CD14-positive monocyte (primary cell): Measurements from ENCODE around the gene MED27. TPM values are rescaled to one million over a fixed set of nuclear protein-coding genes. Genes with fewer than 3 reads are reported as not detected.

Experiments used
- DNase-seq, 3 donors: peaks; one replicate each; pipeline ENCODE4 v3.0.0-alpha.2; 2011 to 2022
- H2AFZ ChIP-seq: 2 replicates; pipeline ENCODE4 v1.6.0; 2012; ENCODE audit warnings: mild to moderate bottlenecking, low read depth, low read length, inconsistent platforms; ENCODE audit not compliant: insufficient read depth, poor library complexity, severe bottlenecking
- H3K27ac ChIP-seq, 2 donors: 1 replicate in 1 of 2; 2 replicates in 1 of 2; pipeline ENCODE4 v1.5.1; 2012 to 2013; ENCODE audit warnings: low read length in 2 of 2, control low read depth in 1 of 2, inconsistent platforms in 1 of 2, low read depth in 1 of 2, mild to moderate bottlenecking in 1 of 2
- H3K27me3 ChIP-seq, 2 donors: one replicate each; pipeline versions ENCODE4 v1.6.0 to v1.6.1; 2011 to 2013; ENCODE audit warnings: low read length in 2 of 2; ENCODE audit not compliant: control insufficient read depth in 2 of 2, insufficient read depth in 2 of 2
- H3K36me3 ChIP-seq, 2 donors: replicated peaks in 1 of 2; 1 replicate in 1 of 2; 2 replicates in 1 of 2; pipeline versions ENCODE4 v1.5.1 to v1.6.1; 2012 to 2013; ENCODE audit warnings: low read length in 2 of 2, control low read depth in 1 of 2, inconsistent platforms in 1 of 2, mild to moderate bottlenecking in 1 of 2; ENCODE audit not compliant: insufficient read depth in 2 of 2, control insufficient read depth in 1 of 2
- H3K4me1 ChIP-seq, 2 donors: 1 replicate in 1 of 2; 2 replicates in 1 of 2; pipeline versions ENCODE4 v1.5.1 to v1.6.1; 2012 to 2013; ENCODE audit warnings: low read length in 2 of 2, control low read depth in 1 of 2, inconsistent platforms in 1 of 2, mild to moderate bottlenecking in 1 of 2, moderate library complexity in 1 of 2; ENCODE audit not compliant: insufficient read depth in 2 of 2, control insufficient read depth in 1 of 2
- H3K4me2 ChIP-seq: replicated peaks from 2 replicates; pipeline ENCODE3; 2012; ENCODE audit warnings: low read length, moderate library complexity, mild to moderate bottlenecking; ENCODE audit not compliant: poor library complexity, severe bottlenecking; ENCODE audit errors: extremely low read depth
- H3K4me3 ChIP-seq, 3 experiments: fragments of 200-600 bp in 1 of 3; sonication (generic) in 1 of 3; replicated peaks in 1 of 3; 1 replicate in 2 of 3; 2 replicates in 1 of 3; pipeline ENCODE4 v1.5.1; 2011 to 2013; ENCODE audit warnings: low read length in 3 of 3, mild to moderate bottlenecking in 3 of 3, control low read depth in 2 of 3, low read depth in 2 of 3, inconsistent platforms in 1 of 3, moderate library complexity in 1 of 3
- H3K79me2 ChIP-seq: 2 replicates; pipeline ENCODE4 v1.6.0; 2012; ENCODE audit warnings: mild to moderate bottlenecking, control low read depth, inconsistent platforms, low read length, moderate library complexity; ENCODE audit not compliant: insufficient read depth
- H3K9ac ChIP-seq: 2 replicates; pipeline ENCODE4 v1.6.0; 2017; ENCODE audit warnings: low read length, mild to moderate bottlenecking; ENCODE audit not compliant: insufficient read depth, poor library complexity, severe bottlenecking
- H3K9me3 ChIP-seq, 2 donors: replicated peaks in 1 of 2; 1 replicate in 1 of 2; 2 replicates in 1 of 2; pipeline versions ENCODE4 v1.5.1 to v1.6.1; 2012 to 2013; ENCODE audit warnings: low read length in 2 of 2, control low read depth in 1 of 2; ENCODE audit not compliant: control insufficient read depth in 1 of 2, insufficient read depth in 1 of 2
- H4K20me1 ChIP-seq: 2 replicates; pipeline ENCODE4 v1.6.0; 2012; ENCODE audit warnings: mild to moderate bottlenecking, low read length, control low read depth, moderate library complexity; ENCODE audit not compliant: insufficient read depth
- H3K27ac Mint-ChIP-seq, 7 donors: one replicate each; pipeline ENCODE4 v1.8.0; 2020; ENCODE audit warnings: mild to moderate bottlenecking in 7 of 7, mixed read lengths in 7 of 7, moderate library complexity in 6 of 7, inconsistent platforms in 2 of 7
- H3K27me3 Mint-ChIP-seq, 3 donors: one replicate each; pipeline ENCODE4 v1.8.0; 2021 to 2022; ENCODE audit warnings: low read depth in 3 of 3, mild to moderate bottlenecking in 3 of 3, mixed read lengths in 3 of 3, moderate library complexity in 3 of 3, inconsistent platforms in 1 of 3
- H3K36me3 Mint-ChIP-seq, 2 donors: one replicate each; pipeline ENCODE4 v1.8.0; 2020; ENCODE audit warnings: mixed read lengths in 2 of 2, inconsistent platforms in 1 of 2, mild to moderate bottlenecking in 1 of 2
- H3K4me1 Mint-ChIP-seq: one replicate; pipeline ENCODE4 v1.8.0; 2020; ENCODE audit warnings: mild to moderate bottlenecking, mixed read lengths
- H3K4me3 Mint-ChIP-seq, 2 donors: one replicate each; pipeline ENCODE4 v1.8.0; 2020; ENCODE audit warnings: mild to moderate bottlenecking in 2 of 2, mixed read lengths in 2 of 2, moderate library complexity in 1 of 2
- H3K9me3 Mint-ChIP-seq, 7 donors: one replicate each; pipeline ENCODE4 v1.8.0; 2020 to 2022; ENCODE audit warnings: mixed read lengths in 7 of 7, mild to moderate bottlenecking in 6 of 7, moderate library complexity in 6 of 7, inconsistent platforms in 2 of 7
- WGBS: methylation state at CpG from one replicate; pipeline ENCODE4 v1.1.5; 2013; ENCODE audit warnings: missing lambda C conversion rate; ENCODE audit not compliant: insufficient coverage; 5-methylcytosine and 5-hydroxymethylcytosine counted together
- intact Hi-C, 2 donors: fragments of 100-400 bp; cut with micrococcal nuclease; formaldehyde crosslinking; loops; one replicate each; pipeline versions ENCODE4 v1.15.0 to v1.15.1; 2023
- polyA plus RNA-seq, 3 donors: library from polyadenylated mRNA; depleted of rRNA in 1 of 3; unstranded in 2 of 3; stranded (reverse) in 1 of 3; fragments of 300-500 nt in 2 of 3; fragments of >200 nt in 1 of 3; fragmentation: Illumina TruSeq in 2 of 3; gene quantifications; 1 replicate in 2 of 3; 2 replicates in 1 of 3; pipeline ENCODE4 v1.2.3, GENCODE V29; 2012 to 2021
- TF ChIP-seq, protein P1 (sequence below): fragments of 200-600 bp; IDR thresholded peaks from one replicate; pipeline ENCODE4 v1.8.0; 2022; ENCODE audit warnings: antibody characterized with exemption, mild to moderate bottlenecking

Gene MED27
- polyA plus RNA-seq, 3 donors, result 14.0 to 26.9 (median 25.8) TPM

DNA sequence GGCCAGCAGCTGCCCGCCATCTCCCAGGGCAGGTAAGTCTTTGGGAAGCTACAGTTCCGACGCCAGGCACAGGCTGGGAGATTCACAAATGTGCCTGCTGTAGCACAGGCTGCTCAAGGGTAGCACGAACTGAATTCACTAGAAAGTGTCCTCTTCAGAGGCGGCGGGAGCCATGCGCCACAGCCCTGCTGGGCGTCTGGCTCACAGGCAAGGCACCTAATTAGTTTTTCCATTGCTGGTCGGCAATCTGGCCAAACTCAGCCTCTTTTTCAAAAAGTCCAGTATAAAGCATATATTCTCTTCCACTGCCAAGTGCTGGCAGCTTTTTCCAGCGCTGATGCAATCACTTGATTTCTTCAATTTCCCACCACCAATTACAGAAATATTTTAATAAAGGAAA is 210.9 kb downstream of the MED27 start:
- H3K27ac Mint-ChIP-seq, result no peak overlapping the region
- no peaks in the 10 kb centered on the region for H3K79me2 ChIP-seq
- no peak for DNase-seq
- H3K4me1 Mint-ChIP-seq, result no peaks in the 10 kb centered on the region
- no peaks in the 10 kb centered on the region for H3K36me3 ChIP-seq
- no peak overlapping the region for H3K4me2 ChIP-seq
- TF ChIP-seq, protein P1, sequence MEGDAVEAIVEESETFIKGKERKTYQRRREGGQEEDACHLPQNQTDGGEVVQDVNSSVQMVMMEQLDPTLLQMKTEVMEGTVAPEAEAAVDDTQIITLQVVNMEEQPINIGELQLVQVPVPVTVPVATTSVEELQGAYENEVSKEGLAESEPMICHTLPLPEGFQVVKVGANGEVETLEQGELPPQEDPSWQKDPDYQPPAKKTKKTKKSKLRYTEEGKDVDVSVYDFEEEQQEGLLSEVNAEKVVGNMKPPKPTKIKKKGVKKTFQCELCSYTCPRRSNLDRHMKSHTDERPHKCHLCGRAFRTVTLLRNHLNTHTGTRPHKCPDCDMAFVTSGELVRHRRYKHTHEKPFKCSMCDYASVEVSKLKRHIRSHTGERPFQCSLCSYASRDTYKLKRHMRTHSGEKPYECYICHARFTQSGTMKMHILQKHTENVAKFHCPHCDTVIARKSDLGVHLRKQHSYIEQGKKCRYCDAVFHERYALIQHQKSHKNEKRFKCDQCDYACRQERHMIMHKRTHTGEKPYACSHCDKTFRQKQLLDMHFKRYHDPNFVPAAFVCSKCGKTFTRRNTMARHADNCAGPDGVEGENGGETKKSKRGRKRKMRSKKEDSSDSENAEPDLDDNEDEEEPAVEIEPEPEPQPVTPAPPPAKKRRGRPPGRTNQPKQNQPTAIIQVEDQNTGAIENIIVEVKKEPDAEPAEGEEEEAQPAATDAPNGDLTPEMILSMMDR, result no peak
- no peaks in the 10 kb centered on the region for H3K9me3 ChIP-seq
- no peak overlapping the region for H3K4me3 ChIP-seq
- H3K27me3 ChIP-seq, result no peaks in the 10 kb centered on the region
- 93% methylated on average over 9 of the region's 10 CpGs for WGBS
- intact Hi-C loops, result no loop called here
- no peak overlapping the region for H3K9ac ChIP-seq
- no peak overlapping the region for H2AFZ ChIP-seq
- peaks cover 0 to 1% (median 0%) of the 10 kb centered on the region in 3 donors for H3K27me3 Mint-ChIP-seq
- no peaks in the 10 kb centered on the region for H3K4me1 ChIP-seq
- H3K4me3 Mint-ChIP-seq, result no peak overlapping the region
- H3K36me3 Mint-ChIP-seq, result no peaks in the 10 kb centered on the region
- peaks cover 0 to 2% (median 0%) of the 10 kb centered on the region in 7 donors for H3K9me3 Mint-ChIP-seq
- H4K20me1 ChIP-seq, result no peaks in the 10 kb centered on the region
- no peak overlapping the region for H3K27ac ChIP-seq

DNA sequence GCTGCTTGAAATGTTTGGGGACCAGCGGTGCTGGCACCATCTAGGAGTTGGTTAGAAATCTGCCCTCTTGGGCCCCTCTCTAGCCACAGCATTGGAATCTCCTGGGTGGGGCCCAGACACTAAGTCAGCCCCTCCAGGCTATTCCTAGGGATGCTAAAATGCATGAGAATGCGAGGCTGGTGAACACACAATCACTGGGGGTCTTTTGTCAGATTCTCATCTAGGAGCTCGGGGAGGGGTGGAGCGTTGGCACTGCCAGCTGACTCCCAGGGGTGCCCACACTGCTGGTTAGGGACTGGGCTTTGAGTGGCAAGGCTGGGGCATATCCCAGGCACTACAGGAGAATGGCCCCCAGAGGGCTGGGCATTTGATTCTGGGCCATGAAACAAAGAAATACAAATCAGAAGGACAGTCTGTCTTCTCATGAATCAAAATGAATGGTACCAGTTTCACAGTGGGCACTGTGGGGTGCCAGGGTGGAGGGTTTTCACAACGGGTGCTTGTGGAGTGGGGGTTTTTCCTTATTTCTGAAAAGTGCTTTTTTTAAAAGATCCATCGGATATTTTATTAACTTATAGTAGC is 212.0 kb downstream of the MED27 start:
- Histone ChIP-seq H2AFZ (no peak overlapping the region), H3K4me3 (no peak overlapping the region), H4K20me1 (no peaks in the 10 kb centered on the region), H3K4me2 (no peak overlapping the region), H3K9me3 (no peaks in the 10 kb centered on the region), H3K4me1 (no peaks in the 10 kb centered on the region), H3K79me2 (no peaks in the 10 kb centered on the region), H3K36me3 (peaks cover 0 to 4% of the 10 kb centered on the region in 2 donors), H3K27ac (no peak overlapping the region), H3K9ac (no peak overlapping the region), H3K27me3 (no peaks in the 10 kb centered on the region)
- Mint-ChIP-seq H3K27ac (peak overlapping the region in 1 of 7 donors; percentile 34), H3K9me3 (peaks cover 0 to 2% (median 0%) of the 10 kb centered on the region in 7 donors), H3K4me1 (no peaks in the 10 kb centered on the region), H3K4me3 (no peak overlapping the region), H3K36me3 (peaks cover 4 to 5% of the 10 kb centered on the region in 2 donors), H3K27me3 (peaks cover 0 to 1% (median 0%) of the 10 kb centered on the region in 3 donors)
- TF ChIP-seq, protein P1, result no peak
- intact Hi-C loops, result no loop called here
- DNase-seq, result no peak
- 96% methylated on average over 4 of the region's 6 CpGs for WGBS
